ENCODE measurements around the gene MRGPRX3. TPM values are rescaled to one million over a fixed set of nuclear protein-coding genes. Genes with fewer than 3 reads are reported as not detected.

The MRGPRX3 gene
- total RNA-seq, 1 experiment from 2014 or later: not detected

DNA sequence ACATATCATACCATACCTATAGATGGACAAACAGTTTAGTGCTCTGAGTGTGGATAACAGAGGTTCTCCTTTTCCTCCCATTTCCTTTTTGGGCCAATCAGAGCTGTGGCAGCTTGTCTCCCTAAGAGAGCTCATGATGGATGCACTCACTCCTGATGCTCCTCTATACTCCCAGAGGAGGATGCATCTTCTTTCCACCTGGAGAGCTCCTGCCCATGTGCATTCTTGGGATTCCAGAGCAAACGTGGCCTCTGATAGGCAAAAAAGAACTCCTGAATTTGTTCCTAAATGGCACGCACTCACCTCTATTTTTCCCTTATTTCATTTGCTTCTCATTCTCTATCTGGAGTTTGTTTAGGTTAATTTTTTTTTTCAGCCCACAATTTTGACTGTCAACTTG lies 2.9 kb downstream of the MRGPRX3 start:
- no TSS peak for BruUV-seq (replicated peaks)
- POLR2A ChIA-PET: no interaction called here
- H3K27ac Mint-ChIP-seq (ENCODE audit: unreplicated experiment): no peak overlapping the region
- no peaks in the 10 kb centered on the region for H3K36me3 ChIP-seq (ENCODE audit: control insufficient read depth, insufficient read depth, low read length)
- no peak overlapping the region for H3K4me3 Mint-ChIP-seq (ENCODE audit: unreplicated experiment)
- H3K9me3 Mint-ChIP-seq (ENCODE audit: unreplicated experiment): no peaks in the 10 kb centered on the region
- intact Hi-C loops (cut with micrococcal nuclease; ENCODE audit: unreplicated experiment): no loop called here
- H3K4me3 ChIP-seq (ENCODE audit: low read depth, low read length): no peak overlapping the region
- no peaks in the 10 kb centered on the region for H3K9me3 ChIP-seq
- H3K27me3 Mint-ChIP-seq (ENCODE audit: insufficient read depth, unreplicated experiment): peaks cover 2% of the 10 kb centered on the region
- no peak for DNase-seq
- no peaks in the 10 kb centered on the region for H3K4me1 Mint-ChIP-seq (ENCODE audit: low read depth, unreplicated experiment)
- H3K4me1 ChIP-seq: no peaks in the 10 kb centered on the region
- TF ChIP-seq, protein P1, sequence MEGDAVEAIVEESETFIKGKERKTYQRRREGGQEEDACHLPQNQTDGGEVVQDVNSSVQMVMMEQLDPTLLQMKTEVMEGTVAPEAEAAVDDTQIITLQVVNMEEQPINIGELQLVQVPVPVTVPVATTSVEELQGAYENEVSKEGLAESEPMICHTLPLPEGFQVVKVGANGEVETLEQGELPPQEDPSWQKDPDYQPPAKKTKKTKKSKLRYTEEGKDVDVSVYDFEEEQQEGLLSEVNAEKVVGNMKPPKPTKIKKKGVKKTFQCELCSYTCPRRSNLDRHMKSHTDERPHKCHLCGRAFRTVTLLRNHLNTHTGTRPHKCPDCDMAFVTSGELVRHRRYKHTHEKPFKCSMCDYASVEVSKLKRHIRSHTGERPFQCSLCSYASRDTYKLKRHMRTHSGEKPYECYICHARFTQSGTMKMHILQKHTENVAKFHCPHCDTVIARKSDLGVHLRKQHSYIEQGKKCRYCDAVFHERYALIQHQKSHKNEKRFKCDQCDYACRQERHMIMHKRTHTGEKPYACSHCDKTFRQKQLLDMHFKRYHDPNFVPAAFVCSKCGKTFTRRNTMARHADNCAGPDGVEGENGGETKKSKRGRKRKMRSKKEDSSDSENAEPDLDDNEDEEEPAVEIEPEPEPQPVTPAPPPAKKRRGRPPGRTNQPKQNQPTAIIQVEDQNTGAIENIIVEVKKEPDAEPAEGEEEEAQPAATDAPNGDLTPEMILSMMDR (IDR thresholded peaks at IDR 0.05; ENCODE audit: insufficient read depth in 1 of 2, low read depth in 1 of 2, low read length in 1 of 2, severe bottlenecking in 1 of 2, unreplicated experiment in 1 of 2): no peak
- no peaks in the 10 kb centered on the region for H3K36me3 Mint-ChIP-seq (ENCODE audit: insufficient read depth, unreplicated experiment)
- 0 out of 2 replicates have a peak, but pooled peaks cover 1% of the 10 kb centered on the region for H3K27me3 ChIP-seq (replicated peaks; ENCODE audit: control insufficient read depth, insufficient read depth, low read length)
- CTCF ChIA-PET: interaction anchor here (0.7 kb wide), 1 partner anchor 21 kb away, joined by 3 read pairs; no protein-coding TSS in a partner anchor

DNA sequence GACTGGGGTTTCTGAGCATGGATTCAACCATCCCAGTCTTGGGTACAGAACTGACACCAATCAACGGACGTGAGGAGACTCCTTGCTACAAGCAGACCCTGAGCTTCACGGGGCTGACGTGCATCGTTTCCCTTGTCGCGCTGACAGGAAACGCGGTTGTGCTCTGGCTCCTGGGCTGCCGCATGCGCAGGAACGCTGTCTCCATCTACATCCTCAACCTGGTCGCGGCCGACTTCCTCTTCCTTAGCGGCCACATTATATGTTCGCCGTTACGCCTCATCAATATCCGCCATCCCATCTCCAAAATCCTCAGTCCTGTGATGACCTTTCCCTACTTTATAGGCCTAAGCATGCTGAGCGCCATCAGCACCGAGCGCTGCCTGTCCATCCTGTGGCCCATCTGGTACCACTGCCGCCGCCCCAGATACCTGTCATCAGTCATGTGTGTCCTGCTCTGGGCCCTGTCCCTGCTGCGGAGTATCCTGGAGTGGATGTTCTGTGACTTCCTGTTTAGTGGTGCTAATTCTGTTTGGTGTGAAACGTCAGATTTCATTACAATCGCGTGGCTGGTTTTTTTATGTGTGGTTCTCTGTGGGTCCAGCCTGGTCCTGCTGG lies 4.9 kb downstream of the MRGPRX3 start:
- Mint-ChIP-seq H3K4me3 (ENCODE audit: unreplicated experiment) (no peak overlapping the region), H3K27ac (ENCODE audit: unreplicated experiment) (no peak overlapping the region), H3K9me3 (ENCODE audit: unreplicated experiment) (no peaks in the 10 kb centered on the region), H3K36me3 (ENCODE audit: insufficient read depth, unreplicated experiment) (no peaks in the 10 kb centered on the region), H3K27me3 (ENCODE audit: insufficient read depth, unreplicated experiment) (peaks cover 2% of the 10 kb centered on the region), H3K4me1 (ENCODE audit: low read depth, unreplicated experiment) (no peaks in the 10 kb centered on the region)
- Histone ChIP-seq H3K4me3 (ENCODE audit: low read depth, low read length) (no peak overlapping the region), H3K36me3 (ENCODE audit: control insufficient read depth, insufficient read depth, low read length) (no peaks in the 10 kb centered on the region), H3K9me3 (no peaks in the 10 kb centered on the region), H3K4me1 (no peaks in the 10 kb centered on the region), H3K27me3 (replicated peaks; ENCODE audit: control insufficient read depth, insufficient read depth, low read length) (0 out of 2 replicates have a peak, but pooled peaks cover 1% of the 10 kb centered on the region)
- intact Hi-C loops (cut with micrococcal nuclease; ENCODE audit: unreplicated experiment): no loop called here
- TF ChIP-seq, protein P1 (IDR thresholded peaks at IDR 0.05; ENCODE audit: insufficient read depth in 1 of 2, low read depth in 1 of 2, low read length in 1 of 2, severe bottlenecking in 1 of 2, unreplicated experiment in 1 of 2): no peak
- ChIA-PET CTCF (no interaction called here), POLR2A (no interaction called here)
- BruUV-seq (replicated peaks): no TSS peak
- no peak for DNase-seq

DNA sequence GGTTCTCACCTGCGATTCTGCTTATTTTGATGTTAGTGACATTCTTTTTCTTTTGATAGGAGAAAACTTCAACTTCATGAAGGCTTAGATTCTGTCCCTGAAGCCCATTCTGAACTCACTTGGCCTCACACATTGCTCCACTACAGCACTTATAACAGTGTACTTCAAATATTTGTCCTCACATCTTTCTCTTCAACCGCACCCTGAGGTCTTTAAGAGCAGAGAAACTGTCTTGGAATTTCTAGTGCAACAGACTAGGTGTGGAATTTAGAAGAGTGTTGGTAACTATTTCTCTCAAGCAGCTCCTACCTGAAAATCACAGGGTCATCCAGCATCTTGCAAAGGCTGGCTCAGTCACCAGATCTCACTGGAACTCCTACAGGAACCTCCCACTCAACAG lies 7.8 kb downstream of the MRGPRX3 start:
- intact Hi-C loops (cut with micrococcal nuclease; ENCODE audit: unreplicated experiment): no loop called here
- DNase-seq: no peak
- no peaks in the 10 kb centered on the region for H3K36me3 ChIP-seq (ENCODE audit: control insufficient read depth, insufficient read depth, low read length)
- no peaks in the 10 kb centered on the region for H3K27me3 ChIP-seq (replicated peaks; ENCODE audit: control insufficient read depth, insufficient read depth, low read length)
- Mint-ChIP-seq H3K4me1 (ENCODE audit: low read depth, unreplicated experiment) (no peaks in the 10 kb centered on the region), H3K27ac (ENCODE audit: unreplicated experiment) (no peak overlapping the region), H3K36me3 (ENCODE audit: insufficient read depth, unreplicated experiment) (no peaks in the 10 kb centered on the region), H3K27me3 (ENCODE audit: insufficient read depth, unreplicated experiment) (peaks cover 8% of the 10 kb centered on the region), H3K9me3 (ENCODE audit: unreplicated experiment) (no peaks in the 10 kb centered on the region), H3K4me3 (ENCODE audit: unreplicated experiment) (no peak overlapping the region)
- H3K4me1 ChIP-seq: no peaks in the 10 kb centered on the region
- no TSS peak for BruUV-seq (replicated peaks)
- ChIA-PET POLR2A (no interaction called here), CTCF (no interaction called here)
- no peak overlapping the region for H3K4me3 ChIP-seq (ENCODE audit: low read depth, low read length)
- H3K9me3 ChIP-seq: no peaks in the 10 kb centered on the region
- TF ChIP-seq, protein P1 (IDR thresholded peaks at IDR 0.05; ENCODE audit: insufficient read depth in 1 of 2, low read depth in 1 of 2, low read length in 1 of 2, severe bottlenecking in 1 of 2, unreplicated experiment in 1 of 2): no peak
